Calu3 (cell line): ENCODE measurements around the gene SLC39A11. TPM values are rescaled to one million over a fixed set of nuclear protein-coding genes. Genes with fewer than 3 reads are reported as not detected.

Experiments used
- BruUV-seq: library from RNA; stranded (reverse); fragments of 400-500 nt; replicated peaks from 2 replicates; lab custom pipeline; 2021; lab: Mats Ljungman, UMichigan
- CTCF ChIA-PET: fragments of 300-600 bp; sonication (Branson Sonifier 250); formaldehyde crosslinking; loops from one replicate; lab custom pipeline; 2022; ENCODE audit warnings: antibody characterized with exemption; lab: Charles Lee
- DNase-seq: peaks from one replicate; pipeline ENCODE4 v3.0.0; 2022
- H3K27ac Mint-ChIP-seq: one replicate; pipeline ENCODE4 v1.8.0; 2022; ENCODE audit warnings: mixed read lengths; ENCODE audit not compliant: unreplicated experiment
- H3K27me3 Mint-ChIP-seq: one replicate; pipeline ENCODE4 v1.8.0; 2022; ENCODE audit warnings: mixed read lengths; ENCODE audit not compliant: unreplicated experiment
- H3K36me3 Mint-ChIP-seq: one replicate; pipeline ENCODE4 v1.8.0; 2022; ENCODE audit warnings: mild to moderate bottlenecking, moderate library complexity, mixed read lengths; ENCODE audit not compliant: insufficient read depth, unreplicated experiment
- H3K4me1 Mint-ChIP-seq: one replicate; pipeline ENCODE4 v1.8.0; 2022; ENCODE audit warnings: mild to moderate bottlenecking, low read depth, mixed read lengths; ENCODE audit not compliant: unreplicated experiment
- H3K4me3 Mint-ChIP-seq: one replicate; pipeline ENCODE4 v1.8.0; 2022; ENCODE audit warnings: mild to moderate bottlenecking, low read depth, moderate library complexity, mixed read lengths; ENCODE audit not compliant: unreplicated experiment
- H3K9me3 Mint-ChIP-seq: one replicate; pipeline ENCODE4 v1.8.0; 2022; ENCODE audit warnings: low read depth, mixed read lengths; ENCODE audit not compliant: unreplicated experiment
- intact Hi-C: fragments of 100-400 bp; cut with micrococcal nuclease; formaldehyde crosslinking; loops from one replicate; pipeline ENCODE4 v1.10.0; 2022; ENCODE audit not compliant: unreplicated experiment
- total RNA-seq: library from RNA; stranded (reverse); gene quantifications from 2 replicates; pipeline ENCODE4 v1.2.3, GENCODE V29; 2022
- TF ChIP-seq, protein P1 (sequence below): fragments of 200-600 bp; IDR thresholded peaks from one replicate; pipeline ENCODE4 v1.8.0; 2022; ENCODE audit warnings: antibody characterized with exemption; ENCODE audit not compliant: unreplicated experiment

The SLC39A11 gene
- total RNA-seq, 1 experiment from 2014 or later, result 60.3 TPM

DNA sequence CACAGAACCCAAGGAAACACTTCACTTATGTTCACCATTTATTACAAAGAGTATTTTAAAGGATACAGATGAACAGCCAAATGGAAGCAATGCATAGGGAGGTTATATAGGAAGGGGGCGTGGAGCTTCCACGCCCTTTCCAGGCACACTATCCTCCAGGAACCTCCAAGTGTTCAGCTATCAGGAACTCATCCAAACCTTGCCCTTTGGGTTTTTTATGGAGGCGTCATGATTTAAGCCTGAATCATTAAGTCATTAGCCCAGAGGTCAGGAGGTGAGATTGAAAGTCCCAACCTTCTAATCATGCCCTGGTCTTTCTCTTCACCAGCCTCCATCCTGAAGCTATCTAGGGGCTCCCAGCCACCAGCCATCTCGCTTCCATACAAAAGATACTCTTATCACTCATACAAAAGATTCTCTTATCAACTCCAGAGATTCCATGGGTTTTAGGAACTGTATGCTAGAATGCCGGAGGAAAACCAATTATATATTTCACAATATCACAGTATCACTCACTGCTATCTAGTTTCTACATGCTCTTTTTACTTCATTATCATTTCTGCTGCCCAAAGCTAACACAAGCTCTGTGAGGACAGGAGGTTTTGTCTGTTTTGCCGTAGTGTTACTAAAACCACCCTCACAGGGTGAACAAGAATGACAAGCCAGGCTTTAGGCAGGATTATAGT, 213.4 kb downstream of the SLC39A11 start:
- intact Hi-C loops, result no loop called here
- TF ChIP-seq, protein P1, sequence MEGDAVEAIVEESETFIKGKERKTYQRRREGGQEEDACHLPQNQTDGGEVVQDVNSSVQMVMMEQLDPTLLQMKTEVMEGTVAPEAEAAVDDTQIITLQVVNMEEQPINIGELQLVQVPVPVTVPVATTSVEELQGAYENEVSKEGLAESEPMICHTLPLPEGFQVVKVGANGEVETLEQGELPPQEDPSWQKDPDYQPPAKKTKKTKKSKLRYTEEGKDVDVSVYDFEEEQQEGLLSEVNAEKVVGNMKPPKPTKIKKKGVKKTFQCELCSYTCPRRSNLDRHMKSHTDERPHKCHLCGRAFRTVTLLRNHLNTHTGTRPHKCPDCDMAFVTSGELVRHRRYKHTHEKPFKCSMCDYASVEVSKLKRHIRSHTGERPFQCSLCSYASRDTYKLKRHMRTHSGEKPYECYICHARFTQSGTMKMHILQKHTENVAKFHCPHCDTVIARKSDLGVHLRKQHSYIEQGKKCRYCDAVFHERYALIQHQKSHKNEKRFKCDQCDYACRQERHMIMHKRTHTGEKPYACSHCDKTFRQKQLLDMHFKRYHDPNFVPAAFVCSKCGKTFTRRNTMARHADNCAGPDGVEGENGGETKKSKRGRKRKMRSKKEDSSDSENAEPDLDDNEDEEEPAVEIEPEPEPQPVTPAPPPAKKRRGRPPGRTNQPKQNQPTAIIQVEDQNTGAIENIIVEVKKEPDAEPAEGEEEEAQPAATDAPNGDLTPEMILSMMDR, result no peak
- no TSS peak for BruUV-seq
- Mint-ChIP-seq H3K4me1 (no peaks in the 10 kb centered on the region), H3K4me3 (no peak overlapping the region), H3K9me3 (peaks cover 12% of the 10 kb centered on the region), H3K36me3 (no peaks in the 10 kb centered on the region), H3K27ac (no peak overlapping the region), H3K27me3 (no peaks in the 10 kb centered on the region)
- CTCF ChIA-PET, result no interaction called here
- no peak for DNase-seq

DNA sequence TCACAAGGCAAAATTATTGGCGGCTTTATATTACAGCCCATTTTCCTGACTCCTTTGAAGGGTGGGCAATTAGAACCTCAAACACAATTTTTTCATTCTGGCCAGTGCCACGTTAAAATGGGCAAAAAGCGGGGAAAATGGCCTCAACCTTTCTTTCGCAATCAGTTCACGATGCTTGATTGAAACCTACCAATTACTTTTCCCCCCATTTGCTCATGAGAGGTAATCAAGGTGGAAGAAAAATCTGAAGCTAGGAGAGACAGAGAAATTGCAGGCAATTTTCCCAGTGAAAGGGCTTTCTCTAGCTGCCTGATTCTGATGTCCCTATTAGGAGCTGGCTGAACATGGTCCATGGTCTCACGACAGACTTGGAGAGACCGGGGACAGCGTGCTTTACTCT, 215.1 kb downstream of the SLC39A11 start:
- H3K4me3 Mint-ChIP-seq, result no peak overlapping the region
- TF ChIP-seq, protein P1, result no peak
- no peaks in the 10 kb centered on the region for H3K36me3 Mint-ChIP-seq
- CTCF ChIA-PET, result no interaction called here
- no peak overlapping the region for H3K27ac Mint-ChIP-seq
- BruUV-seq, result no TSS peak
- peaks cover 12% of the 10 kb centered on the region for H3K9me3 Mint-ChIP-seq
- intact Hi-C loops, result no loop called here
- DNase-seq, result no peak
- no peaks in the 10 kb centered on the region for H3K27me3 Mint-ChIP-seq
- no peaks in the 10 kb centered on the region for H3K4me1 Mint-ChIP-seq

DNA sequence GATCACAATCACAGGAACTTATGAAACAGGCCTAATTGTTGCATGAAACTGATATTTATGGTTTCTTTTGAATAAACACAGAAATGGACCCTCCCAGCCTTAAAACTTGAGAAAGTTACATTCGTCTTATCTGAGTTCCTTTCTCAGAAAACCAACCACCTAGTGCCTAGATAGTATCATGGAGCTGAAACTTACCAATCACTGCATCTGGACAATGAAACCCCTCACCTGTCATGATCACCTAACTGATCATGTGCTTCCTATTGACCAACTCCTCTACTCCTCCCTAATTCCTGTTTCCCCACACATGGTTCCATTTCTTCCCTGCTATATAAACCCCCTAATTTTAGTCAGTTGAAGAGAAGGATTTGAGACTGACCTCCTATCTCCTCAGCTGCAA, 216.1 kb downstream of the SLC39A11 start:
- CTCF ChIA-PET, result no interaction called here
- intact Hi-C loops, result no loop called here
- Mint-ChIP-seq H3K4me1 (no peaks in the 10 kb centered on the region), H3K27ac (no peak overlapping the region), H3K9me3 (peaks cover 12% of the 10 kb centered on the region), H3K4me3 (no peak overlapping the region), H3K27me3 (no peaks in the 10 kb centered on the region), H3K36me3 (no peaks in the 10 kb centered on the region)
- TF ChIP-seq, protein P1, result no peak
- BruUV-seq, result no TSS peak
- no peak for DNase-seq

DNA sequence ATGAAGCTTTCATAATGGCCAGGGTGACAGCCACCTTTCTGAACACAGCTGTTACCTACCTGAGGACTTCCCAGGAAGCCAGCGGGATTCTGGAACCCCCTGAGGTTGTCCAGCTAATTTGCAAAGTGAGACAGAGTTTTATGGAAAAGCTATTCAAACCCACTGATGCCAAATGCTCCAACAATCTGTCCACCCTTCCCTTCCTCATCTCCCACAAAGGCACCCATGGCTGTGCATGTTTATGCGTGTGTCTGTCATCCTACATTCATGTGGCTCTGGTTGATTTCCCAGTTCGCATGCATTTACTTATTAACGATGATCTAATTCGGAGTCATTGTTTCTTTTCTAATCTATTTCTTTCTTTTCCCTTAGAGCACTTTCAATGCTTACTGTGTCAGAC, 217.1 kb downstream of the SLC39A11 start:
- Mint-ChIP-seq H3K9me3 (peaks cover 12% of the 10 kb centered on the region), H3K27ac (no peak overlapping the region), H3K27me3 (no peaks in the 10 kb centered on the region), H3K4me3 (no peak overlapping the region), H3K4me1 (no peaks in the 10 kb centered on the region), H3K36me3 (no peaks in the 10 kb centered on the region)
- TF ChIP-seq, protein P1, result no peak
- CTCF ChIA-PET, result no interaction called here
- no TSS peak for BruUV-seq
- no peak for DNase-seq
- intact Hi-C loops, result no loop called here
